ENCODE data around the gene UBE2D3. TPM values are rescaled to one million over a fixed set of nuclear protein-coding genes. Genes with fewer than 3 reads are reported as not detected.

UBE2D3 gene
- total RNA-seq (2012; rRNA removed) (387 and 407 TPM in 2 replicates), polyA plus RNA-seq (2012; rRNA removed) (233 and 259 TPM in 2 replicates), Bru-seq, nascent RNA (percentile 97 among the genes with signal in this experiment), BruChase-seq, experiment 1, labeled RNA remaining after a 6-hour chase (percentile 91 among the genes with signal in this experiment), BruChase-seq, experiment 2, labeled RNA remaining after a 2-hour chase (percentile 93 among the genes with signal in this experiment)
- 127 and 219 TPM in 2 replicates for polyA plus RNA-seq (2012; cell fraction: cytosol; rRNA removed)
- polyA plus RNA-seq (2012; cell fraction: nucleus; rRNA removed; ENCODE audit: low replicate concordance) = 170 and 331 TPM in 2 replicates
- long read RNA-seq, full-length matches to known transcripts = 150 of 330 reads
- long read RNA-seq, partial matches to known transcripts = 153 of 330 reads
- long read RNA-seq, other reads (novel, unspliced or antisense) = 27 of 330 reads

DNA sequence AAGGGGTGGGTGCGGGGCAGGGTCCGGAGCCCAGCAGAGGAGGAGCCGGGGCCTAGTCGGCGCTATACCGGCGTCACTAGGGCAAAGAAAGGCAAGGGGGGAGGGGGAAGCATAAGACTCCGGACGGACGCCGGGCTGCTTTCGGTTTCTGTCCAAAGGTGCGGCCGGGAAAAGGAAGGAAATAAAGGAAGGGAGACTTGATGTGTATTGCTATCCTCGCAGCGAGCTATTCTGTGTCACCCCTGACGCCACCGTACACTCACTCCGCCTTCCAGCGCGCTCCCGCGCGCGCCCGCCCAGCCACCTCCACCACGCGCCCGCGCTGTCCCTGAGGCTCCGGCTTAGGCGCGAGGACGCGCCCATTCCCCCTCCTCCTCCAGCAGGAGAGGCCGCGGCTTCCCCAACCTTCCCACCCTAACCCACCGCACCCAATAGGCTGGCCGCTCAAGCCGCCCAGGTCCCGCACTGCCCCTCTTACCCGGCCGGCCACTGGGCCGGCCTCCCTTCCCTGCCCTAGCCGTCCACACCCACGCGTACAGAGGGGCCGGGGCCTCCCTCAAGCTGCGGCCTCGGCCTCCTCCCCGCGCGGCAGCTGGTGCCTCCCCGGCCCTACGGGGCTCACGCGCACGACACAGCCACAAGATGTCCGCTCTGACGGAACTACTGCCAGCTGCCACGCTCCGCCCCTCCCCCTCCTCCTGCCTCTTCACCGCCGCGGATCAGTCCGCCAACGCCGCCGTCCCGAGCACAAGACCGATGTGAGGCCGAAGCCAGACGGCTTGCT is at the start of gene UBE2D3:
TSS of gene UBE2D3 (minus strand) at position 662 of the 784 bp plus-strand sequence. CDS start 1,043 bp downstream, outside the sequence.
- ChIA-PET CTCF (no interaction called here), POLR2A (ENCODE audit: unreplicated experiment) (interaction anchor here (1.1 to 1.6 kb wide), 2 partner anchors 8 to 42 kb away, joined by 4 to 6 read pairs; partner anchors contain the start of gene CISD2)
- Histone ChIP-seq H3K79me1 (ENCODE audit: low read depth in 1 of 2, low read length in 2 of 2) (peaks cover 6 to 12% of the 10 kb centered on the region in 2 experiments), H3K18ac (ENCODE audit: low read depth, low read length) (peak within 1 kb of the TSS; percentile 95), H2AFZ (replicated peaks; ENCODE audit: low read length, poor library complexity) (peak within 1 kb of the TSS; percentile 98), H4K8ac (ENCODE audit: low read depth in 2 of 2, low read length in 2 of 2) (peak within 1 kb of the TSS; percentile 38 to 99), H2BK120ac (ENCODE audit: low read depth, low read length) (peak within 1 kb of the TSS; percentile 95), H3K9me1 (ENCODE audit: insufficient read depth, low read length) (0 out of 2 replicates have a peak, but pooled peaks cover 4% of the 10 kb centered on the region), H4K91ac (ENCODE audit: insufficient read depth, low read depth, low read length) (peak within 1 kb of the TSS; percentile 97), H2AK9ac (replicated peaks; ENCODE audit: low read depth, low read length, poor library complexity) (peak within 1 kb of the TSS; percentile 98), H4K20me1 (ENCODE audit: insufficient read depth, low read length) (peaks cover 48% of the 10 kb centered on the region), H3K9me3 (ENCODE audit: control insufficient read depth, insufficient read depth, low read length) (no peaks in the 10 kb centered on the region), H2BK5ac (ENCODE audit: low read depth, low read length, poor library complexity, severe bottlenecking) (peak within 1 kb of the TSS; percentile 99), H4K5ac (ENCODE audit: low read depth, low read length) (peak within 1 kb of the TSS; percentile 91), H3K27me3 (ENCODE audit: control insufficient read depth, insufficient read depth, low read length) (no peaks in the 10 kb centered on the region), H3K4me1 (ENCODE audit: control insufficient read depth, insufficient read depth, low read length) (peaks cover 4% of the 10 kb centered on the region; the same call in 1 of the 2 replicates), H2BK20ac (ENCODE audit: low read depth, low read length) (peak within 1 kb of the TSS; percentile 60; the same call in 1 of the 2 replicates), H3K9ac (ENCODE audit: low read depth, low read length) (peak within 1 kb of the TSS; percentile 96), H3K36me3 (ENCODE audit: control insufficient read depth, insufficient read depth, low read length) (peaks cover 5% of the 10 kb centered on the region), H3K27ac (ENCODE audit: insufficient read depth, low read length) (peak within 1 kb of the TSS; percentile 97), H3K56ac (ENCODE audit: extremely low read depth, insufficient read depth, low read length) (peak within 1 kb of the TSS; percentile 96), H3K4me2 (ENCODE audit: low read depth, low read length) (peak within 1 kb of the TSS; percentile 85), H3K4ac (ENCODE audit: low read depth, low read length) (peak within 1 kb of the TSS; percentile 99), H3K23ac (ENCODE audit: low read depth, low read length) (peak within 1 kb of the TSS; percentile 98), H3K4me3 (ENCODE audit: insufficient read depth, low read depth, low read length) (peak within 1 kb of the TSS; percentile 69), H3K14ac (replicated peaks; ENCODE audit: low read depth, low read length) (peak within 1 kb of the TSS; percentile 97), H2BK15ac (ENCODE audit: low read depth, low read length) (peak within 1 kb of the TSS; percentile 59; the same call in 1 of the 3 replicates), H2AK5ac (ENCODE audit: low read depth, low read length) (peak within 1 kb of the TSS; percentile 92)
- ATAC-seq (ENCODE audit: low read depth) (peak; percentile 60), DNase-seq (peak; percentile 97)
- in situ Hi-C loops (cut with MboI; ENCODE audit: low sequenced_read_pairs) (no loop called here), dilution Hi-C loops (cut with HindIII; ENCODE audit: low sequenced_read_pairs, unreplicated experiment) (no loop called here), intact Hi-C loops (cut with micrococcal nuclease) (loop anchor here (1.0 to 5.0 kb wide), 4 partner anchors 182 to 390 kb away; partner anchors contain the start of genes BDH2 and NFKB1)
- BruUV-seq (replicated peaks) = no TSS peak
- WGBS, 2 experiments (ENCODE audit: extremely low coverage in 2 of 2, insufficient read length in 1 of 2) = 0% methylated on average over 13 of the region's 73 CpGs; no CpG with 5 or more reads in 1 of the 2 experiments
- TF ChIP-seq CHD1 (IDR thresholded peaks at IDR 0.05; ENCODE audit: low read depth, low read length) (peak; percentile 89), ELK1 (IDR thresholded peaks at IDR 0.05; ENCODE audit: borderline replicate concordance, low read depth, low read length) (no peak), RFX5 (IDR thresholded peaks at IDR 0.05; ENCODE audit: low read depth, low read length) (no peak), BHLHE40 (IDR thresholded peaks at IDR 0.05; ENCODE audit: low read depth, low read length) (peak; percentile 76), RAD21 (IDR thresholded peaks at IDR 0.05; ENCODE audit: low read length) (0 out of 2 replicates have a peak, but pooled peaks have one; percentile 4), RCOR1 (IDR thresholded peaks at IDR 0.05; ENCODE audit: insufficient replicate concordance, low read length) (no peak), NFE2L2 (IDR thresholded peaks at IDR 0.05; ENCODE audit: low read depth, low read length) (no peak), MXI1 (IDR thresholded peaks at IDR 0.05; ENCODE audit: borderline replicate concordance, low read depth, low read length) (peak; percentile 48), POLR2A (IDR thresholded peaks at IDR 0.05; ENCODE audit: low read depth, low read length) (peak; percentile 89), CEBPB (IDR thresholded peaks at IDR 0.05; ENCODE audit: low read depth, low read length) (no peak), MAZ (IDR thresholded peaks at IDR 0.05; ENCODE audit: borderline replicate concordance, low read depth, low read length) (peak; percentile 46; the same call in 1 of the 2 replicates), MAFK (IDR thresholded peaks at IDR 0.05; ENCODE audit: low read depth, low read length) (no peak), SMC3 (IDR thresholded peaks at IDR 0.05; ENCODE audit: low read depth, low read length) (no peak)
- TF ChIP-seq, protein P1, sequence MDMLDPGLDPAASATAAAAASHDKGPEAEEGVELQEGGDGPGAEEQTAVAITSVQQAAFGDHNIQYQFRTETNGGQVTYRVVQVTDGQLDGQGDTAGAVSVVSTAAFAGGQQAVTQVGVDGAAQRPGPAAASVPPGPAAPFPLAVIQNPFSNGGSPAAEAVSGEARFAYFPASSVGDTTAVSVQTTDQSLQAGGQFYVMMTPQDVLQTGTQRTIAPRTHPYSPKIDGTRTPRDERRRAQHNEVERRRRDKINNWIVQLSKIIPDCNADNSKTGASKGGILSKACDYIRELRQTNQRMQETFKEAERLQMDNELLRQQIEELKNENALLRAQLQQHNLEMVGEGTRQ (IDR thresholded peaks at IDR 0.05; ENCODE audit: low read depth, low read length) = peak; percentile 6; the same call in 1 of the 2 replicates

Data from IMR-90 (cell line).